Middle frontal gyrus (tissue), 1 donor: ENCODE data around the gene MYL12A.
A peak's percentile ranks its signal among the peaks of the same experiment; 100 is the strongest.
"Not testable (repeated sequence)": the region's sequence is repeated elsewhere in the genome, so short reads cannot be mapped to it uniquely, and the experiment has no call there.

Source experiments
- DNase-seq: peaks from one replicate; pipeline ENCODE4 v3.0.0-alpha.2; 2015; ENCODE audit warnings: low spot score; ENCODE audit errors: extremely low spot score

Gene MYL12A

GRCh38 chr18:3247240-3248061, at the start of gene MYL12A:
MYL12A (plus strand) TSS chr18:3247801; CDS start chr18:3253248, 5,447 bp downstream.
- DNase-seq = peak; percentile 82

GRCh38 chr18:3198260-3198860, 49.2 kb upstream of the MYL12A start:
- not testable (repeated sequence) for DNase-seq

- no peak for DNase-seq
Observed at GRCh38 chr18:3199942-3200645, 47.5 kb upstream of the MYL12A start.

GRCh38 chr18:3205239-3205638, 42.4 kb upstream of the MYL12A start:
- no peak for DNase-seq

GRCh38 chr18:3207565-3207964, 40.0 kb upstream of the MYL12A start:
- DNase-seq = no peak

GRCh38 chr18:3209859-3210569, 37.6 kb upstream of the MYL12A start:
- DNase-seq = no peak

- DNase-seq = no peak
Observed at GRCh38 chr18:3211236-3211992, 36.2 kb upstream of the MYL12A start.

GRCh38 chr18:3212657-3213056, 34.9 kb upstream of the MYL12A start:
- DNase-seq = no peak

- DNase-seq = no peak
Observed at GRCh38 chr18:3213300-3214059, 34.1 kb upstream of the MYL12A start.

- DNase-seq = no peak
Observed at GRCh38 chr18:3214855-3215637, 32.6 kb upstream of the MYL12A start.

GRCh38 chr18:3216987-3217386, 30.6 kb upstream of the MYL12A start:
- DNase-seq = no peak

GRCh38 chr18:3217948-3218647, 29.5 kb upstream of the MYL12A start:
- no peak for DNase-seq

- no peak for DNase-seq
Observed at GRCh38 chr18:3218819-3219218, 28.8 kb upstream of the MYL12A start.

GRCh38 chr18:3219241-3219630, 28.4 kb upstream of the MYL12A start:
- no peak for DNase-seq

GRCh38 chr18:3219631-3220335, 27.8 kb upstream of the MYL12A start, which contains the start of gene MYOM1:
MYOM1 (minus strand) TSS chr18:3219968; CDS start chr18:3215223, 4,745 bp downstream.
- DNase-seq = no peak

- not testable (repeated sequence) for DNase-seq
Observed at GRCh38 chr18:3220868-3221267, 26.7 kb upstream of the MYL12A start.

- no peak for DNase-seq
Observed at GRCh38 chr18:3221496-3221895, 26.1 kb upstream of the MYL12A start.

GRCh38 chr18:3223356-3223755, 24.2 kb upstream of the MYL12A start:
- DNase-seq = no peak
